Thyroid gland (tissue), 4 donors: ENCODE measurements around the gene SEMA3D.

Experiments
- POLR2A ChIP-seq, 2 donors: fragments of 450-650 bp; IDR thresholded peaks; one replicate each; pipeline ENCODE4 v1.6.1; 2017; ENCODE audit warnings: antibody characterized with exemption in 2 of 2, mild to moderate bottlenecking in 2 of 2, moderate library complexity in 1 of 2
- TF ChIP-seq, protein P1 (sequence below), 6 experiments: fragments of 200-600 bp in 3 of 6; fragments of 450-650 bp in 3 of 6; sonication (generic) in 3 of 6; IDR thresholded peaks; one replicate each; pipeline ENCODE4 v1.5.1; 2016 to 2019; ENCODE audit warnings: antibody characterized with exemption in 6 of 6, mild to moderate bottlenecking in 2 of 6, inconsistent platforms in 1 of 6, moderate library complexity in 1 of 6

DNA sequence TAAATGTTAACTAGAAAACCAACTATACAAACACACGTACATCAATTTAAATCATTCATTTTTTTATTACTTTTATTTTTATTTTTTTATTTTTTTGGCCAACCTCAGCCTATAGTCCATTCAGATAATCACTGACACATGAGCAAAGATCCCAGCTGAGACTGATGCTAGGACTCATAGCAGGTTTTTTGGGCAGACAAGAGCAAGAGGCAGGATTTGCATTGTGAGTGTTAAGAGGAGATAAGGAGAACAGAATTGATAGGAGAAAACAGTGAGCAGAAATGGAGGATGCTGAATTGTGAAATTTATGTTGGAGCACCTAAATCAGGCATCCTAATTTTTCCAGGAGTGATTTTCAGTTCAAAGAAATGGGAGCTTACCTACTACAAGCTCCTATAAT lies 240.3 kb downstream of the SEMA3D start:
- no peak for TF ChIP-seq POLR2A (IDR thresholded peaks at IDR 0.05)
- TF ChIP-seq, protein P1, sequence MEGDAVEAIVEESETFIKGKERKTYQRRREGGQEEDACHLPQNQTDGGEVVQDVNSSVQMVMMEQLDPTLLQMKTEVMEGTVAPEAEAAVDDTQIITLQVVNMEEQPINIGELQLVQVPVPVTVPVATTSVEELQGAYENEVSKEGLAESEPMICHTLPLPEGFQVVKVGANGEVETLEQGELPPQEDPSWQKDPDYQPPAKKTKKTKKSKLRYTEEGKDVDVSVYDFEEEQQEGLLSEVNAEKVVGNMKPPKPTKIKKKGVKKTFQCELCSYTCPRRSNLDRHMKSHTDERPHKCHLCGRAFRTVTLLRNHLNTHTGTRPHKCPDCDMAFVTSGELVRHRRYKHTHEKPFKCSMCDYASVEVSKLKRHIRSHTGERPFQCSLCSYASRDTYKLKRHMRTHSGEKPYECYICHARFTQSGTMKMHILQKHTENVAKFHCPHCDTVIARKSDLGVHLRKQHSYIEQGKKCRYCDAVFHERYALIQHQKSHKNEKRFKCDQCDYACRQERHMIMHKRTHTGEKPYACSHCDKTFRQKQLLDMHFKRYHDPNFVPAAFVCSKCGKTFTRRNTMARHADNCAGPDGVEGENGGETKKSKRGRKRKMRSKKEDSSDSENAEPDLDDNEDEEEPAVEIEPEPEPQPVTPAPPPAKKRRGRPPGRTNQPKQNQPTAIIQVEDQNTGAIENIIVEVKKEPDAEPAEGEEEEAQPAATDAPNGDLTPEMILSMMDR (IDR thresholded peaks at IDR 0.05), result no peak
